Thyroid gland (tissue), 4 donors: ENCODE results near the gene NBEAL1. TPM values are rescaled to one million over a fixed set of nuclear protein-coding genes. Genes with fewer than 3 reads are reported as not detected.
"Not testable (repeated sequence)": the region's sequence is repeated elsewhere in the genome, so short reads cannot be mapped to it uniquely, and the experiment has no call there.

Experiments used
- DNase-seq, 2 donors: peaks; one replicate each; pipeline ENCODE4 v3.0.0-alpha.2; 2019
- H3K27ac ChIP-seq, 3 donors: fragments of 200-600 bp; sonication (generic); 1 replicate in 2 of 3; 2 replicates in 1 of 3; pipeline ENCODE4 v1.5.1; 2016 to 2019; ENCODE audit warnings: mild to moderate bottlenecking in 1 of 3, moderate library complexity in 1 of 3
- H3K27me3 ChIP-seq: fragments of 200-600 bp; sonication (generic); one replicate; pipeline ENCODE4 v1.5.1; 2019
- H3K36me3 ChIP-seq, 2 donors: fragments of 200-600 bp; sonication (generic); one replicate each; pipeline ENCODE4 v1.5.1; 2016 to 2019
- H3K4me1 ChIP-seq, 2 donors: fragments of 200-600 bp; sonication (generic); one replicate each; pipeline ENCODE4 v1.5.1; 2017 to 2019
- H3K4me3 ChIP-seq, 3 donors: fragments of 200-600 bp; sonication (generic); replicated peaks in 1 of 3; 1 replicate in 2 of 3; 2 replicates in 1 of 3; pipeline ENCODE4 v1.5.1; 2016; ENCODE audit warnings: mild to moderate bottlenecking in 1 of 3
- H3K9me3 ChIP-seq: fragments of 200-600 bp; sonication (generic); one replicate; pipeline ENCODE4 v1.5.1; 2017
- CTCF ChIP-seq, 6 experiments: fragments of 200-600 bp in 3 of 6; fragments of 450-650 bp in 3 of 6; sonication (generic) in 3 of 6; IDR thresholded peaks; one replicate each; pipeline ENCODE4 v1.5.1; 2016 to 2019; ENCODE audit warnings: antibody characterized with exemption in 6 of 6, mild to moderate bottlenecking in 2 of 6, inconsistent platforms in 1 of 6, moderate library complexity in 1 of 6
- POLR2A ChIP-seq, 2 donors: fragments of 450-650 bp; IDR thresholded peaks; one replicate each; pipeline ENCODE4 v1.6.1; 2017; ENCODE audit warnings: antibody characterized with exemption in 2 of 2, mild to moderate bottlenecking in 2 of 2, moderate library complexity in 1 of 2
- WGBS, 2 donors: methylation state at CpG; one replicate each; pipeline ENCODE4 v1.1.5; 2017; 5-methylcytosine and 5-hydroxymethylcytosine counted together
- intact Hi-C: fragments of 100-400 bp; cut with DNase I; formaldehyde crosslinking; loops from one replicate; pipeline ENCODE4 v1.15.1; 2023
- small RNA-seq: library from RNA; depleted of rRNA; stranded (forward); fragments of <200 nt; gene quantifications from one replicate; pipeline ENCODE3, GENCODE V24; 2016
- total RNA-seq, 4 donors: library from RNA; depleted of rRNA; stranded (reverse); fragments of >200 nt; gene quantifications; one replicate each; pipeline ENCODE4 v1.2.3, GENCODE V29; 2016

The NBEAL1 gene
- total RNA-seq, 4 donors from 2014 or later = 58.8 to 88.8 (median 71.3) TPM

DNA sequence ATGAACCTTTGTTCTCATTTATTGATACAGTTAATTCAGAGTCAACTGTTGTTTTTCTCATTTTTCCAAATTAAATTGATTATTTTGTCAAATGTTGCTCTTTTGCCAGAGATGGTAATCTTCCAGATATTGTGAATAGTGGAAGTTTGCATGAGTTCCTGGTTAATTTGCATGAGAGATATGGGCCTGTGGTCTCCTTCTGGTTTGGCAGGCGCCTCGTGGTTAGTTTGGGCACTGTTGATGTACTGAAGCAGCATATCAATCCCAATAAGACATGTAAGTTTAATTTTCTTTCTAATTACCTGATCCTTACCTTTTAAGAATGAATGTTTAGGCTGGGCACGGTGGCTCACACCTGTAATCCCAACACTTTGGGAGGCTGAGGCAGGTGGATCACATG lies 232.0 kb downstream of the NBEAL1 start:
- intact Hi-C loops = loop anchor here (10.0 kb wide), 1 partner anchor 198 kb away; no protein-coding TSS in a partner anchor
- Histone ChIP-seq H3K27me3 (no peaks in the 10 kb centered on the region), H3K36me3 (peaks cover 0 to 4% of the 10 kb centered on the region in 2 donors), H3K27ac (no peak overlapping the region), H3K4me3 (no peak overlapping the region), H3K9me3 (no peaks in the 10 kb centered on the region), H3K4me1 (peaks cover 8% of the 10 kb centered on the region in 2 donors)
- no peak for TF ChIP-seq CTCF (IDR thresholded peaks at IDR 0.05)
- TF ChIP-seq POLR2A (IDR thresholded peaks at IDR 0.05) = no peak
- 93 to 97% methylated on average over 3 of the region's 3 CpGs for WGBS, 2 donors
- no peak for DNase-seq

DNA sequence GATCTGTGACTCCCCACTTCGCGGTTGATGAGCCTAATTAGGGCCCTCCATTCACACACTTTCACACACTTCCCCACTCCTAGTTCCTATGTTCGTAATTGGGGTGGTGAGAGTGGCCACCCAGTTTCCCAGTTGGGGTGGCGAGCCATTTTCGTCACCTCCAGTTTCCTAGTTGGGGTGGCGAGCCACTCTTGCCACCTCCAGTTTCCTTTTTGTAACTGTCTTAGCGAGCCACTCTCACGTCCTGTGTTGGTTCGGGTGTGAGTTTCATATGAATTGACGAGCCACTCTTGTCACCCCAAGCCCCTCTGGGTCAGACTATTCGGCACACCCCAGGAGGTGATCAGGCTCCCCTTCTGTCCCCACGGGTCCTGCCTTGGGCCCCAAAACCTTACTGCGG lies 238.1 kb downstream of the NBEAL1 start:
- Histone ChIP-seq H3K4me3 (no peak overlapping the region), H3K27ac (no peak overlapping the region), H3K27me3 (no peaks in the 10 kb centered on the region), H3K4me1 (peaks cover 0 to 3% of the 10 kb centered on the region in 2 donors), H3K36me3 (peaks cover 20 to 30% of the 10 kb centered on the region in 2 donors), H3K9me3 (no peaks in the 10 kb centered on the region)
- TF ChIP-seq CTCF (IDR thresholded peaks at IDR 0.05) (no peak), POLR2A (IDR thresholded peaks at IDR 0.05) (no peak)
- no peak for DNase-seq
- WGBS, 2 donors = 93 to 96% methylated on average over 13 of the region's 13 CpGs
- intact Hi-C loops = no loop called here

DNA sequence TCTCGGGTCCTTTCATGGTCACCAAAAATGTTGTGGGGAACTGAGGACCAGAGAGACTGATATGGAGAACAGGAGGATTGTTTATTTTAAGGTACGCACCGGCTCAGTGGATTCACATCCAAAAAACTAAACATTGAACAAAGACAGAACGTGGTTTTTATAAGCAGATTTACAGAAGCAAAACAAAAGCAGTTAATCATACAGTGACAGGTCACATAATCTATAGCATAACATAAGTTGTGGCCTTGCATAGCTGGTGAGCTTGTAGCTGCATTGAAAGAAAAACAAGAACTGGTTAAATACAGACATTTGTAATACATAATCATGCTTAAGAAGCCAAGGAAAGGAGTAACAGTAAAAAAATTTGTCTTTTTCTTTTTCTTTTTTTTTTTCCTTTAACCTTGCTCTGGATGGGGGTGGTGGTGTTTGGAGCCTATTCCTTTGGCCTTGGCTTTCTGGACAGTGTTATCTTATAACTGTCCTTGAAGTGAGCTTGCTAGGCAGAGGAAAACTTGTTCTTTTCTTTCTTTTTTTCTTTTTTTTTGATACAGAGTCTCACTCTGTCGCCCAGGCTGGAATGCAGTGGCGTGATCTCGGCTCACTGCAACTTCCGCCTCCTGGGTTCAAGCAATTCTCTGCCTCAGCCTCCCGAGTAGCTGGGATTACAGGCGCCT lies 238.9 kb downstream of the NBEAL1 start:
- 82 to 87% methylated on average over 10 of the region's 10 CpGs for WGBS, 2 donors
- intact Hi-C loops, H3K4me1 ChIP-seq, H3K4me3 ChIP-seq, H3K9me3 ChIP-seq, H3K27me3 ChIP-seq, H3K27ac ChIP-seq, DNase-seq: not testable (repeated sequence)
- H3K36me3 ChIP-seq = peaks cover 22 to 36% of the 10 kb centered on the region in 2 donors

GRCh38 chr2:203261326-203262159 lies 246.9 kb downstream of the NBEAL1 start:
- no peak for DNase-seq
- Histone ChIP-seq H3K9me3 (no peaks in the 10 kb centered on the region), H3K4me3 (no peak overlapping the region), H3K27ac (no peak overlapping the region), H3K36me3 (peaks cover 16 to 18% of the 10 kb centered on the region in 2 donors), H3K27me3 (no peaks in the 10 kb centered on the region), H3K4me1 (no peaks in the 10 kb centered on the region)
- WGBS, 2 donors = 97 to 100% methylated on average over 2 to 3 of the region's 3 CpGs
- intact Hi-C loops = no loop called here
- TF ChIP-seq POLR2A (IDR thresholded peaks at IDR 0.05) (no peak), CTCF (IDR thresholded peaks at IDR 0.05) (no peak)

Small RNA genes lying within 50 kb of the gene (small RNA-seq; reads per million reads assigned to genes)
- not detected for gene AC010900.2
- not detected for gene RF00408
- gene RN7SL670P = not detected

Other genes starting within 250 kb of the NBEAL1 start
- 10 to 100 TPM; 12.1 to 35.7 (median 17.5) TPM for gene ICA1L, start 143.1 kb upstream of the NBEAL1 start, total RNA-seq
- gene WDR12, start 103.2 kb upstream of the NBEAL1 start, total RNA-seq = 10 to 100 TPM in 1 of 4 donors, 1 to 10 TPM in 3; 7.2 to 12.1 (median 7.7) TPM
- 10 to 100 TPM; 24.7 to 56.3 (median 36.4) TPM for gene CARF, start 102.6 kb upstream of the NBEAL1 start, total RNA-seq
- 10 to 100 TPM; 41.4 to 59.5 (median 48.2) TPM for gene CYP20A1, start 224.1 kb downstream of the NBEAL1 start, total RNA-seq